Ascending aorta (tissue), 2 donors: ENCODE data around the gene CATSPERZ. TPM values are rescaled to one million over a fixed set of nuclear protein-coding genes. Genes with fewer than 3 reads are reported as not detected.
"Not testable (repeated sequence)": the region's sequence is repeated elsewhere in the genome, so short reads cannot be mapped to it uniquely, and the experiment has no call there.

Source experiments
- DNase-seq, 2 donors: peaks; one replicate each; pipeline ENCODE4 v3.0.0-alpha.2; 2019; ENCODE audit warnings: low spot score in 2 of 2
- H3K27ac ChIP-seq, 2 donors: fragments of 200-600 bp; sonication (generic); one replicate each; pipeline ENCODE4 v1.5.1; 2016 to 2017; ENCODE audit warnings: mild to moderate bottlenecking in 1 of 2
- H3K27me3 ChIP-seq: fragments of 200-600 bp; sonication (generic); one replicate; pipeline ENCODE4 v1.5.1; 2017
- H3K36me3 ChIP-seq, 2 donors: fragments of 200-600 bp; sonication (generic); one replicate each; pipeline ENCODE4 v1.5.1; 2016
- H3K4me1 ChIP-seq, 2 donors: fragments of 200-600 bp; sonication (generic); one replicate each; pipeline ENCODE4 v1.5.1; 2016 to 2017; ENCODE audit warnings: mild to moderate bottlenecking in 1 of 2
- H3K4me3 ChIP-seq, 2 donors: fragments of 200-600 bp; sonication (generic); one replicate each; pipeline ENCODE4 v1.5.1; 2016 to 2017; ENCODE audit warnings: mild to moderate bottlenecking in 1 of 2
- H3K9me3 ChIP-seq, 2 donors: fragments of 200-600 bp; sonication (generic); one replicate each; pipeline ENCODE4 v1.5.1; 2016
- intact Hi-C: fragments of 100-400 bp; cut with DNase I; formaldehyde crosslinking; loops from one replicate; pipeline ENCODE4 v1.15.1; 2023
- total RNA-seq: library from RNA; depleted of rRNA; stranded (reverse); fragments of >200 nt; gene quantifications from one replicate; pipeline ENCODE4 v1.1.0, GENCODE V29; 2016
- TF ChIP-seq, protein P1 (sequence below), 3 experiments: fragments of 200-600 bp in 2 of 3; fragments of 450-650 bp in 1 of 3; sonication (generic) in 2 of 3; IDR thresholded peaks; one replicate each; pipeline ENCODE4 v1.5.1; 2016 to 2019; ENCODE audit warnings: antibody characterized with exemption in 3 of 3, mild to moderate bottlenecking in 1 of 3, moderate library complexity in 1 of 3

Gene CATSPERZ
- total RNA-seq, 1 donor from 2014 or later: not detected

DNA sequence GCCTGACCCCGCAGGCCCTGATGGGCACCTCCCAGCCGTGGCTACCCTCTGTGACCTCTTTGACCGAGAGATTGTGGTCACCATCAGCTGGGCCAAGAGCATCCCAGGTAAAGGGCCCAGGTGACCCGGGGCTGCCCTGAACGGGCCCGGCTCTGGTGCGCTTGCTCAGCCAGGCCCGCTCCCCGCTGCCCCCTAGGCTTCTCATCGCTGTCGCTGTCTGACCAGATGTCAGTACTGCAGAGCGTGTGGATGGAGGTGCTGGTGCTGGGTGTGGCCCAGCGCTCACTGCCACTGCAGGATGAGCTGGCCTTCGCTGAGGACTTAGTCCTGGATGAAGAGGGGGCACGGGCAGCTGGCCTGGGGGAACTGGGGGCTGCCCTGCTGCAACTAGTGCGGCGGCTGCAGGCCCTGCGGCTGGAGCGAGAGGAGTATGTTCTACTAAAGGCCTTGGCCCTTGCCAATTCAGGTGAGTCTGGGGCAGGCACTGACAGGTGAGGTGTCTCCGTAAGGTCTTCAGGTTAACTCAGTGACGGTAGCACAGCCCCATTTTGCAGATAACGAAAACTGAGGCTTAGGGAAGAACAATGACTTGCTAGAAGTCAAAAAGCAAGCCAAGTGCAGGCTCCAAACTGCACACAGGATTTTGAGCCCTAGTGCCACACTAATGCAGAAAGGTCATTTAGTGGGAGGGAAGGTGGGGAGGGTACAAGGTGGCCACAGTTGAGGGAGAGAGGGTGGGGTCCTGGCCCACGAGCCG lies 14.8 kb downstream of the CATSPERZ start:
- H3K4me1 ChIP-seq: peaks cover 7 to 10% of the 10 kb centered on the region in 2 donors
- H3K27ac ChIP-seq: no peak overlapping the region
- H3K27me3 ChIP-seq: no peaks in the 10 kb centered on the region
- no peak for DNase-seq
- TF ChIP-seq, protein P1, sequence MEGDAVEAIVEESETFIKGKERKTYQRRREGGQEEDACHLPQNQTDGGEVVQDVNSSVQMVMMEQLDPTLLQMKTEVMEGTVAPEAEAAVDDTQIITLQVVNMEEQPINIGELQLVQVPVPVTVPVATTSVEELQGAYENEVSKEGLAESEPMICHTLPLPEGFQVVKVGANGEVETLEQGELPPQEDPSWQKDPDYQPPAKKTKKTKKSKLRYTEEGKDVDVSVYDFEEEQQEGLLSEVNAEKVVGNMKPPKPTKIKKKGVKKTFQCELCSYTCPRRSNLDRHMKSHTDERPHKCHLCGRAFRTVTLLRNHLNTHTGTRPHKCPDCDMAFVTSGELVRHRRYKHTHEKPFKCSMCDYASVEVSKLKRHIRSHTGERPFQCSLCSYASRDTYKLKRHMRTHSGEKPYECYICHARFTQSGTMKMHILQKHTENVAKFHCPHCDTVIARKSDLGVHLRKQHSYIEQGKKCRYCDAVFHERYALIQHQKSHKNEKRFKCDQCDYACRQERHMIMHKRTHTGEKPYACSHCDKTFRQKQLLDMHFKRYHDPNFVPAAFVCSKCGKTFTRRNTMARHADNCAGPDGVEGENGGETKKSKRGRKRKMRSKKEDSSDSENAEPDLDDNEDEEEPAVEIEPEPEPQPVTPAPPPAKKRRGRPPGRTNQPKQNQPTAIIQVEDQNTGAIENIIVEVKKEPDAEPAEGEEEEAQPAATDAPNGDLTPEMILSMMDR (IDR thresholded peaks at IDR 0.05): no peak
- H3K9me3 ChIP-seq: no peaks in the 10 kb centered on the region
- intact Hi-C loops: no loop called here
- no peak overlapping the region for H3K4me3 ChIP-seq
- H3K36me3 ChIP-seq: peaks cover 10 to 18% of the 10 kb centered on the region in 2 donors

DNA sequence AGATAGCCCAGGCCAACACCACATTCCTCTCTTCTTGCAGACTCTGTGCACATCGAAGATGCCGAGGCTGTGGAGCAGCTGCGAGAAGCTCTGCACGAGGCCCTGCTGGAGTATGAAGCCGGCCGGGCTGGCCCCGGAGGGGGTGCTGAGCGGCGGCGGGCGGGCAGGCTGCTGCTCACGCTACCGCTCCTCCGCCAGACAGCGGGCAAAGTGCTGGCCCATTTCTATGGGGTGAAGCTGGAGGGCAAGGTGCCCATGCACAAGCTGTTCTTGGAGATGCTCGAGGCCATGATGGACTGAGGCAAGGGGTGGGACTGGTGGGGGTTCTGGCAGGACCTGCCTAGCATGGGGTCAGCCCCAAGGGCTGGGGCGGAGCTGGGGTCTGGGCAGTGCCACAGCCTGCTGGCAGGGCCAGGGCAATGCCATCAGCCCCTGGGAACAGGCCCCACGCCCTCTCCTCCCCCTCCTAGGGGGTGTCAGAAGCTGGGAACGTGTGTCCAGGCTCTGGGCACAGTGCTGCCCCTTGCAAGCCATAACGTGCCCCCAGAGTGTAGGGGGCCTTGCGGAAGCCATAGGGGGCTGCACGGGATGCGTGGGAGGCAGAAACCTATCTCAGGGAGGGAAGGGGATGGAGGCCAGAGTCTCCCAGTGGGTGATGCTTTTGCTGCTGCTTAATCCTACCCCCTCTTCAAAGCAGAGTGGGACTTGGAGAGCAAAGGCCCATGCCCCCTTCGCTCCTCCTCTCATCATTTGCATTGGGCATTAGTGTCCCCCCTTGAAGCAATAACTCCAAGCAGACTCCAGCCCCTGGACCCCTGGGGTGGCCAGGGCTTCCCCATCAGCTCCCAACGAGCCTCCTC lies 15.7 kb downstream of the CATSPERZ start:
- Histone ChIP-seq H3K4me3 (peak overlapping the region in 1 of 2 donors; percentile 75), H3K27ac (peak overlapping the region; percentile 95 to 99), H3K4me1 (peaks cover 7 to 10% of the 10 kb centered on the region in 2 donors), H3K36me3 (peaks cover 14 to 25% of the 10 kb centered on the region in 2 donors)
- H3K9me3 ChIP-seq, DNase-seq, intact Hi-C loops, H3K27me3 ChIP-seq: not testable (repeated sequence)

DNA sequence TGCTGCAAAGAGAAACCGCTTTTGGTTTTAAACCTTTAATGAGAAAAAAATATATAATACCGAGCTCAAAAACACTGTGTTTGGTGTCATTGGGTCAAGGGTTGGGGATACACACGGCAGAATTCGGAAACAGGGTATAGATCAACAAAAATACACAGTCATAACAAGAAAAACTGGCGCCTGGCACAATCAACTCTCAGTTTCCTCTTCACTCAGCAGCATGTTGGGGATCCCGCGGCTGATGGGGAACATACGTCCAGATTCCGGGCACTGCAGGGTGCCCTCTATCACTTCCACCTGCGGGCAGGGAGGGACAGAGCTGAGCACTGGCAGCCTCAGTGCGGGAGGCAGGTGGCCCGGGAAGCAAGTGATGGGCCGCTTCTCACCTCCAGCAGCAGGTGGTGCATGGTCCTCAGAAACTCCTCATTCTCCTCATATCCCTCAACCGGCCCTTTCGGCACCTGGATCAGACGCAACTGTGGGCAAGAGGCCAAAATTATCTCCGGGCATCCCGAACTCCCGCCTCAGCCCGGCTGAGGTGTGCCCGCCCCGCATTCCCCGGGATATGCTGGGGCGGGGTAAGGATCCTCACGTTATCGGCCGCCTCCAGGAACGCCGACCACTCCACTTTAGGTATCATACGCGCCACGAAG lies 16.6 kb downstream of the CATSPERZ start:
- H3K4me3 ChIP-seq: peak overlapping the region; percentile 75 to 93
- TF ChIP-seq, protein P1 (IDR thresholded peaks at IDR 0.05): no peak
- H3K27me3 ChIP-seq: no peaks in the 10 kb centered on the region
- DNase-seq: no peak
- H3K9me3 ChIP-seq: no peaks in the 10 kb centered on the region
- intact Hi-C loops: loop anchor here (1.0 kb wide), 2 partner anchors 11 to 46 kb away; partner anchors contain the start of gene ESRRA
- H3K4me1 ChIP-seq: peaks cover 7 to 10% of the 10 kb centered on the region in 2 donors
- H3K36me3 ChIP-seq: peaks cover 15 to 30% of the 10 kb centered on the region in 2 donors
- H3K27ac ChIP-seq: peak overlapping the region; percentile 95 to 99

- DNase-seq: peak; percentile 94 to 99
- peaks cover 16 to 34% of the 10 kb centered on the region in 2 donors for H3K36me3 ChIP-seq
- peak within 1 kb of the TSS; percentile 95 to 99 for H3K27ac ChIP-seq
- H3K4me1 ChIP-seq: peaks cover 7 to 10% of the 10 kb centered on the region in 2 donors
- H3K9me3 ChIP-seq: no peaks in the 10 kb centered on the region
- H3K4me3 ChIP-seq: peak within 1 kb of the TSS; percentile 75 to 93
- H3K27me3 ChIP-seq: no peaks in the 10 kb centered on the region
- intact Hi-C loops: loop anchor here (1.0 kb wide), 2 partner anchors 12 to 47 kb away; partner anchors contain the start of gene ESRRA
- TF ChIP-seq, protein P1 (IDR thresholded peaks at IDR 0.05): no peak
These were observed 17.3 kb downstream of the CATSPERZ start, which contains the start of gene TRMT112 for GRCh38 chr11:64317325-64317960. Gene TRMT112 (minus strand): TSS chr11:64317559. CDS start chr11:64317526, 33 bp downstream.

DNA sequence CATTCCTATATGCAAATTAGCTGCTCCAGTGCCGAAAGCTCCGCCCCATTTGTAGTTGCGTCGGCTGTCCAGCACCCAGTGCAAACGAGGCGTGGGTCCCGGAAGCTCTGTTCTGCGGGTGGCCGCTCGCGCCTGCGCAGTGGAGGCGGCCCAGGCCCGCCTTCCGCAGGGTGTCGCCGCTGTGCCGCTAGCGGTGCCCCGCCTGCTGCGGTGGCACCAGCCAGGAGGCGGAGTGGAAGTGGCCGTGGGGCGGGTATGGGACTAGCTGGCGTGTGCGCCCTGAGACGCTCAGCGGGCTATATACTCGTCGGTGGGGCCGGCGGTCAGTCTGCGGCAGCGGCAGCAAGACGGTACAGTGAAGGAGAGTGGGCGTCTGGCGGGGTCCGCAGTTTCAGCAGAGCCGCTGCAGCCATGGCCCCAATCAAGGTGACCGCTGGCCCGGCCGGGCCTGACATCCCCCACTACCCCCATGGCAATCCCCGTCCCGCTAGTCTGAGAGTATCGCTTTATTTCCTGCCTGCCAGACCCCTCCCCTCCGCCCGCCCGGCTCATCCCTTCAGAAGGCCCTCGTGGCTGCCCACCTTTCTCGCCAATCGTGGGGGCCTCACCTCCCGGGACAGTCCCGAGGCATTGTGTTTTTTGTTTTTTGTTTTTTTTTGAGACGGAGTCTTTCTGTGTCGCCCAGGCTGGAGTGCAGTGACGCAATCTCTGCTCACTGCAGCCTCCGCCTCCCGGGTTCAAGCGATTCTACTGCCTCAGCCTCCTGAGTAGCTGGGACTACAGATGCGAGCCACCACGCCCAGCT lies 18.0 kb downstream of the CATSPERZ start, which contains the start of gene PRDX5:
Gene PRDX5 (plus strand): TSS at position 161 of the 805 bp plus-strand sequence. CDS start 95 bp downstream, at position 256.
- TF ChIP-seq, protein P1 (IDR thresholded peaks at IDR 0.05): peak in 2 of 3 experiments; percentile 36 to 47
- Histone ChIP-seq H3K4me3 (peak within 1 kb of the TSS; percentile 75 to 93), H3K4me1 (peaks cover 7 to 10% of the 10 kb centered on the region in 2 donors), H3K27ac (peak within 1 kb of the TSS; percentile 95 to 99), H3K36me3 (peaks cover 19 to 36% of the 10 kb centered on the region in 2 donors), H3K27me3 (no peaks in the 10 kb centered on the region), H3K9me3 (no peaks in the 10 kb centered on the region)
- peak; percentile 89 to 98 for DNase-seq
- intact Hi-C loops: loop anchor here (1.0 kb wide), 3 partner anchors 13 to 48 kb away; partner anchors contain the start of gene ESRRA
